ENCODE data around the gene KCNC4. TPM values are rescaled to one million over a fixed set of nuclear protein-coding genes. Genes with fewer than 3 reads are reported as not detected.

The KCNC4 gene
- total RNA-seq, 3 donors from 2014 or later, result 4.9 to 12.8 (median 8.0) TPM

DNA sequence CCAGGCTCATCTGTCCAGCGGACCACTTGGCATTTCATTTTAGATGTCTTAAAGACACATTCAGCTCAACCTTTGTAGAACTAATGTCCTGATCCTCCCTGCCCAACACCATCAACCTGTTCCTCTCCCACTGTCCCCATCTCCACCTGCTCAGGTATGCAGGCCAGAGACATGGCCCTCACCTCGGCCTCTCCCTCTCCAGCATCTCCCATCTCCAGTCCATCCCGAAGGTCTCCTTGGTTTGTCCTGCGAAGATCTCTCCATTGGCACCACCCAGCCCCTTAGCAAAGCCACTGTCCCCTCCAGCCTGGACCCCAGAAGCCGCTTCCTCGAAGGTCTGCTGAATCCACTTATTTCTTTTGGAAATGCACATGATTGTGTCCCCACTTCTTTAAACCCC lies 20.9 kb upstream of the KCNC4 start:
- no peak for DNase-seq
- no peaks in the 10 kb centered on the region for H3K9me3 ChIP-seq
- H3K4me3 ChIP-seq, result no peak overlapping the region
- intact Hi-C loops (cut with DNase I, micrococcal nuclease), result no loop called here
- H3K36me3 ChIP-seq (ENCODE audit: low read depth), result no peaks in the 10 kb centered on the region
- TF ChIP-seq, protein P1, sequence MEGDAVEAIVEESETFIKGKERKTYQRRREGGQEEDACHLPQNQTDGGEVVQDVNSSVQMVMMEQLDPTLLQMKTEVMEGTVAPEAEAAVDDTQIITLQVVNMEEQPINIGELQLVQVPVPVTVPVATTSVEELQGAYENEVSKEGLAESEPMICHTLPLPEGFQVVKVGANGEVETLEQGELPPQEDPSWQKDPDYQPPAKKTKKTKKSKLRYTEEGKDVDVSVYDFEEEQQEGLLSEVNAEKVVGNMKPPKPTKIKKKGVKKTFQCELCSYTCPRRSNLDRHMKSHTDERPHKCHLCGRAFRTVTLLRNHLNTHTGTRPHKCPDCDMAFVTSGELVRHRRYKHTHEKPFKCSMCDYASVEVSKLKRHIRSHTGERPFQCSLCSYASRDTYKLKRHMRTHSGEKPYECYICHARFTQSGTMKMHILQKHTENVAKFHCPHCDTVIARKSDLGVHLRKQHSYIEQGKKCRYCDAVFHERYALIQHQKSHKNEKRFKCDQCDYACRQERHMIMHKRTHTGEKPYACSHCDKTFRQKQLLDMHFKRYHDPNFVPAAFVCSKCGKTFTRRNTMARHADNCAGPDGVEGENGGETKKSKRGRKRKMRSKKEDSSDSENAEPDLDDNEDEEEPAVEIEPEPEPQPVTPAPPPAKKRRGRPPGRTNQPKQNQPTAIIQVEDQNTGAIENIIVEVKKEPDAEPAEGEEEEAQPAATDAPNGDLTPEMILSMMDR (IDR thresholded peaks at IDR 0.05), result no peak
- ATAC-seq, result no peak
- H3K4me1 ChIP-seq (ENCODE audit: low read depth), result no peaks in the 10 kb centered on the region

DNA sequence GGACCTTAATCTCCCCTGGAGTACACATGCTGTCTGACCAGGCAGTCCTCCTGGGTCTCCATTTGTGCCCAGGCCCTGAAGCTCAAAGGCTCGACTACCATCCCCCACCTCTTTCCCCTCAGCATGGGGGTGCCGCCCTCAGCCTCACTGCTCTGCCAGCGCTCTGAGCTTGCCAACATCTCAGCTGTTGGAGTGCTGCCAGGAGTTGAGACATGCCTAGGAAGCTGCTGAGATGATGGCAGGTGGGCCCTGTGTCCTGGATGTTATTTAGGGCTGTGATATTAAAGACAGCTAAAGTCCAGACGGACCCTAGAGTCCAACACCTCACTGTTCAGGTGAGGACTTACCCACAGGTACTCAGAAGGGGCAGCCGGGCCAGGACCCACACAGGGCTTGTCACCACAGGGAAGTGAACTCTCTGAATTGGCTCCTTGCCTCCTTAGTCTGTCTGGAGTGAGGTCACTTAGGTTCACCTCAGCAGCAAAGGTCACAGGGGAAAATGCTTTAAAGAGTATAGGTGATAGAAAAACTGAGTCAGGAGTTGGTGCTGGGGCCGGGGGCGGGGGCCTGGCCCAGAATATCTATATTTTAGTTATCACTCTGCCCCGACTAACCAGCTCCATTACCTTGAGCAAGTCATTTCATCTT lies 19.7 kb upstream of the KCNC4 start:
- intact Hi-C loops (cut with DNase I, micrococcal nuclease), result no loop called here
- ATAC-seq, result no peak
- H3K36me3 ChIP-seq (ENCODE audit: low read depth), result no peaks in the 10 kb centered on the region
- TF ChIP-seq, protein P1 (IDR thresholded peaks at IDR 0.05), result no peak
- no peak overlapping the region for H3K4me3 ChIP-seq
- no peaks in the 10 kb centered on the region for H3K9me3 ChIP-seq
- H3K4me1 ChIP-seq (ENCODE audit: low read depth), result no peaks in the 10 kb centered on the region
- no peak for DNase-seq

DNA sequence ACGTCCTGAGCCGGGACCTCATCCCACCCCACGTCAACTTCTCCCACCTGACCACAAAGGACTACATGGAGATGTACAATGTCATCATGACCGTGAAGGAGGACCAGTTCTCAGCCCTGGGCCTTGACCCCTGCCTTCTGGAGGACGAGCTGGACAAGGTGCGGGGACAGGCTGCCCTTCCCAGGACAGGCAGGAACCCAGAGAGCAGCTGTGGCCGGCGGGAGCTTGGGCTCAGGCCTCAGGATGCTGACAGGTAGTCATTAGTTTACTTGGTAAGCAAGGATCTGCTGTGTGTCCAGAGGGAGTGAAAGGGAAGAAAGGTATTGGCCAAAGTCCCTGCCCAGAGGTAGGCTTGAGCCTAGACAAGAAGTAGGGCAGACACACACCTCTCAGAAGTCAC lies 17.6 kb upstream of the KCNC4 start:
- no peaks in the 10 kb centered on the region for H3K4me1 ChIP-seq (ENCODE audit: low read depth)
- intact Hi-C loops (cut with DNase I, micrococcal nuclease), result no loop called here
- TF ChIP-seq, protein P1 (IDR thresholded peaks at IDR 0.05), result no peak
- H3K9me3 ChIP-seq, result no peaks in the 10 kb centered on the region
- H3K36me3 ChIP-seq (ENCODE audit: low read depth), result no peaks in the 10 kb centered on the region
- no peak overlapping the region for H3K4me3 ChIP-seq
- no peak for DNase-seq
- no peak for ATAC-seq

DNA sequence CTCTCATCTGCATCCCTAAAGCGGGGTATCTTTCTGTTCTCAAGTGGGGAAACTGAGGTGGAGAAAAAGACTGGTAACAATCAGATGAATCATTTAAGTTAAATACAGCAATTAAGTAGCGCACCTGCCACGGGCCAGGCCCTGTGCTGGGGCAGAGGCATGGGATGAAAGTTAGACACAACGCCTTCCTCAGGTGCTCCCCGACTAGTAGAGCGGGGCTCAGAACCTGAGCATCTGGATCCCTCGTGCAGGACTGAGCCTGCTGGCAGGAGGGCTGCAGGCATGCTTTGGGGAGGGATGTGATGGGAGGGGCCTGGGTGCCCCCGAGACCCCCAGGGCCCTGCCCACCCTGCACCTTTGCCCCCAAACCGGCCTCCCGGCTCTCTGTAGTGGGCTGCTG lies 14.9 kb upstream of the KCNC4 start:
- Histone ChIP-seq H3K36me3 (ENCODE audit: low read depth) (no peaks in the 10 kb centered on the region), H3K4me3 (no peak overlapping the region), H3K9me3 (no peaks in the 10 kb centered on the region), H3K4me1 (ENCODE audit: low read depth) (no peaks in the 10 kb centered on the region)
- intact Hi-C loops (cut with DNase I, micrococcal nuclease), result no loop called here
- TF ChIP-seq, protein P1 (IDR thresholded peaks at IDR 0.05), result no peak
- ATAC-seq, result no peak
- no peak for DNase-seq

DNA sequence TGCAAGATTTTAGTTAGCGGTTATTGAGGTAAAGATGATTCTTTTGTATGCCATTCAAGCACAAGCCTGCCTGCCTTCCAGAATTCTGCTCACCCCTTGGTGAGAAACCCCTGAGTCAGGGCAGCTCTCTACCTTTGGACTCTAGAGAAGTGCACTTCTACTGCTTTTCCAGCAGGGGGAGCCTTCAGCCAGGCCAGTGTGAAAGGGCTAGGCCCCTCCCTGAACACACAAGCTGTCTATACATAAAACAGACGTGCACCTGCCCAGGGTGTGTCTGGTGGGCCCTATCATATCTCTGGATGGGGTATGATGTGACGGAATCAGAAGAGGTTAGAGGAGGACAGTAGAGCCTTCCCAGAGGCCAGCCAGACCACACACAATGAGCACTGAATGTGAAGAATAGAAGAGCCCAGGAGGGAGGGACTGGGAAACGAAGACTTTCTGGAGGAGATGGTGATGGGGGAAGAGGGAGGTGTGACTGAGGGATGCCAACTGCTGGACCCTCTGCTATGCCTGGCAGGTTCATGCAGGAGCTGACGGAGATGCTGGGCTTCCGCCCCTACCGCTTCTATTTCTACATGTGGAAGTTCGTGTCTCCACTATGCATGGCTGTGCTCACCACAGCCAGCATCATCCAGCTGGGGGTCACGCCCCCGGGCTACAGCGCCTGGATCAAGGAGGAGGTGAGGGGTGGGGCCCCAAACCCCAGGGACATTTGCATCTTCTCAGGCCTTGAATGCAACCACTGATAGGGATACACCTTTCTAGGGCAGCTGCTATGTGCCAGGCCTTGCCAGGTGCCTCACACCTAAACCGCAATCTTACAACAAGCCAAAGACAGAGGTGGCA lies 13.0 kb upstream of the KCNC4 start:
- peak; percentile 91 for ATAC-seq
- peak in 2 of 3 donors; percentile 44 to 51 for DNase-seq

More for the DNA sequence above, 13.0 kb upstream of the KCNC4 start:
- TF ChIP-seq, protein P1 (IDR thresholded peaks at IDR 0.05), result peak; percentile 94
- Histone ChIP-seq H3K36me3 (ENCODE audit: low read depth) (no peaks in the 10 kb centered on the region), H3K9me3 (no peaks in the 10 kb centered on the region), H3K4me1 (ENCODE audit: low read depth) (no peaks in the 10 kb centered on the region), H3K4me3 (no peak overlapping the region)
- intact Hi-C loops (cut with DNase I, micrococcal nuclease), result no loop called here

All from mucosa of descending colon (tissue), 3 donors.